Pancreas (tissue), 10 donors: Measurements from ENCODE around the gene MMP14. TPM values are rescaled to one million over a fixed set of nuclear protein-coding genes. Genes with fewer than 3 reads are reported as not detected.

Experiments used
- ATAC-seq, 4 donors: fragments of 200-7000 bp; cut with Tn5 transposase; one replicate each; pipeline versions ENCODE4 v1.8.0 to v1.9.1; 2020; ENCODE audit warnings: mild to moderate bottlenecking in 4 of 4, moderate library complexity in 4 of 4
- DNase-seq, 6 donors: peaks; one replicate each; pipeline ENCODE4 v3.0.0-alpha.2; 2020
- FAIRE-seq: peaks from 2 replicates; lab custom pipeline; 2012; peaks lifted over from hg19 to GRCh38; lab: Jason Lieb, UNC
- H3K27ac ChIP-seq, 4 donors: fragments of 200-600 bp; sonication (generic); 1 replicate in 3 of 4; 2 replicates in 1 of 4; pipeline versions ENCODE4 v1.5.0 to v1.8.0; 2020
- H3K27me3 ChIP-seq, 4 donors: fragments of 200-600 bp; one replicate each; pipeline ENCODE4 v1.8.0; 2021
- H3K36me3 ChIP-seq, 3 donors: fragments of 200-600 bp; sonication (generic) in 1 of 3; one replicate each; pipeline versions ENCODE4 v1.5.0 to v1.8.0; 2020 to 2021
- H3K4me1 ChIP-seq, 3 donors: fragments of 200-600 bp; one replicate each; pipeline ENCODE4 v1.8.0; 2021
- H3K4me3 ChIP-seq, 4 donors: fragments of 200-600 bp; sonication (generic) in 2 of 4; one replicate each; pipeline versions ENCODE4 v1.5.0 to v1.8.0; 2020 to 2021
- H3K9me3 ChIP-seq, 4 donors: fragments of 200-600 bp; one replicate each; pipeline ENCODE4 v1.8.0; 2021
- CTCF ChIP-seq, 4 donors: fragments of 200-600 bp; sonication (generic) in 3 of 4; IDR thresholded peaks; one replicate each; pipeline versions ENCODE4 v1.5.0 to v1.8.0; 2021; ENCODE audit warnings: antibody characterized with exemption in 4 of 4
- WGBS, 2 donors: extraction: QIAGEN DNeasy Blood & Tissue Kit; methylation state at CpG; one replicate each; pipeline ENCODE4 v1.1.7; 2013; 5-methylcytosine and 5-hydroxymethylcytosine counted together
- intact Hi-C, 3 donors: fragments of 100-400 bp; cut with DNase I; formaldehyde crosslinking; loops; one replicate each; pipeline versions ENCODE4 v1.11.1 to v1.14.2; 2022
- polyA plus RNA-seq, 2 donors: library from polyadenylated mRNA; stranded (reverse); fragments of 200-250 nt; gene quantifications; one replicate each; pipeline ENCODE4 v1.2.3, GENCODE V29; 2013
- total RNA-seq, 6 donors: library from RNA; stranded (reverse); fragmentation: NEBNext Ultra II Directional in 4 of 6; extraction: Animal tissue kit (Norgen Biotek cat#: 25700) in 4 of 6; gene quantifications; one replicate each; pipeline versions ENCODE4 v1.2.1 to v1.2.4, GENCODE V29; 2021 to 2023
- donor health status: healthy with polysubstance abuse.
- donor health status: DM: no; HTN: no; CAD: no; lungs with moderate emphysema.
- donor health status: DM: no; HTN: no; CAD: no.
- donor health status: control.
- donor health status: control.
- donor health status: Bipolar disorder and iron deficiency.
- donor health status: DM: yes; HTN: yes; CAD: no.
- donor health status: DM: no; HTN: no; CAD: no.
- donor health status: DM: no; HTN: no; CAD: no.
- donor health status: DM: yes; HTN: yes; CAD: no.

Gene MMP14
- total and polyA plus RNA-seq, 8 donors, result 18.7 to 146 (median 34.0) TPM

GRCh38 chr14:22887990-22888378 lies 51.6 kb downstream of the MMP14 start:
- FAIRE-seq, result no peak
- ATAC-seq, result no peak

GRCh38 chr14:22888662-22889061 lies 52.3 kb downstream of the MMP14 start:
- WGBS, 2 donors, result 67 to 84% methylated on average over 3 to 4 of the region's 4 CpGs
- Histone ChIP-seq H3K27ac (no peak overlapping the region), H3K9me3 (no peaks in the 10 kb centered on the region), H3K4me1 (peaks cover 0 to 8% (median 5%) of the 10 kb centered on the region in 3 donors), H3K27me3 (no peaks in the 10 kb centered on the region), H3K4me3 (no peak overlapping the region), H3K36me3 (no peaks in the 10 kb centered on the region)
- TF ChIP-seq CTCF (IDR thresholded peaks at IDR 0.05), result no peak
- ATAC-seq, result no peak
- intact Hi-C loops, result no loop called here
- DNase-seq, result no peak
- FAIRE-seq, result no peak

More at GRCh38 chr14:22887990-22888378, 51.6 kb downstream of the MMP14 start:
- intact Hi-C loops, result no loop called here
- H3K27me3 ChIP-seq, result no peaks in the 10 kb centered on the region
- H3K27ac ChIP-seq, result peak overlapping the region in 2 of 4 donors; percentile 68 to 77
- no peaks in the 10 kb centered on the region for H3K9me3 ChIP-seq
- no peak for TF ChIP-seq CTCF (IDR thresholded peaks at IDR 0.05)
- peaks cover 0 to 8% (median 5%) of the 10 kb centered on the region in 3 donors for H3K4me1 ChIP-seq
- 77% methylated on average over 5 of the region's 5 CpGs for WGBS, 2 donors
- no peaks in the 10 kb centered on the region for H3K36me3 ChIP-seq
- peak in 1 of 6 donors; percentile 55 for DNase-seq
- H3K4me3 ChIP-seq, result peak overlapping the region in 2 of 4 donors; percentile 55 to 63

- peaks cover 0 to 8% (median 5%) of the 10 kb centered on the region in 3 donors for H3K4me1 ChIP-seq
- FAIRE-seq (no peak), DNase-seq (no peak), ATAC-seq (no peak)
- H3K36me3 ChIP-seq, result no peaks in the 10 kb centered on the region
- H3K4me3 ChIP-seq, result no peak overlapping the region
- no peak overlapping the region for H3K27ac ChIP-seq
- no peak for TF ChIP-seq CTCF (IDR thresholded peaks at IDR 0.05)
- 60 to 84% methylated on average over 1 of the region's 1 CpG for WGBS, 2 donors
- H3K9me3 ChIP-seq, result no peaks in the 10 kb centered on the region
- H3K27me3 ChIP-seq, result no peaks in the 10 kb centered on the region
- intact Hi-C loops, result no loop called here
Observed at GRCh38 chr14:22890416-22890815, 54.0 kb downstream of the MMP14 start.

GRCh38 chr14:22892488-22892887 lies 56.1 kb downstream of the MMP14 start:
- no peak for DNase-seq
- no peak overlapping the region for H3K27ac ChIP-seq
- no peak for ATAC-seq
- peaks cover 0 to 7% (median 4%) of the 10 kb centered on the region in 3 donors for H3K4me1 ChIP-seq
- intact Hi-C loops, result no loop called here
- no peaks in the 10 kb centered on the region for H3K36me3 ChIP-seq
- no peaks in the 10 kb centered on the region for H3K9me3 ChIP-seq
- TF ChIP-seq CTCF (IDR thresholded peaks at IDR 0.05), result no peak
- H3K4me3 ChIP-seq, result no peak overlapping the region
- FAIRE-seq, result no peak
- 80 to 86% methylated on average over 7 of the region's 7 CpGs for WGBS, 2 donors
- no peaks in the 10 kb centered on the region for H3K27me3 ChIP-seq

- H3K9me3 ChIP-seq, result no peaks in the 10 kb centered on the region
- H3K27me3 ChIP-seq, result no peaks in the 10 kb centered on the region
- intact Hi-C loops, result no loop called here
- no peaks in the 10 kb centered on the region for H3K36me3 ChIP-seq
- 83 to 92% methylated on average over 4 of the region's 4 CpGs for WGBS, 2 donors
- no peaks in the 10 kb centered on the region for H3K4me1 ChIP-seq
- ATAC-seq, result no peak
- DNase-seq, result no peak
- no peak overlapping the region for H3K4me3 ChIP-seq
- no peak for FAIRE-seq
- TF ChIP-seq CTCF (IDR thresholded peaks at IDR 0.05), result no peak
- no peak overlapping the region for H3K27ac ChIP-seq
Observed at GRCh38 chr14:22893706-22894105, 57.3 kb downstream of the MMP14 start.
